Measurements from ENCODE around the gene AKAP8L.

DNA sequence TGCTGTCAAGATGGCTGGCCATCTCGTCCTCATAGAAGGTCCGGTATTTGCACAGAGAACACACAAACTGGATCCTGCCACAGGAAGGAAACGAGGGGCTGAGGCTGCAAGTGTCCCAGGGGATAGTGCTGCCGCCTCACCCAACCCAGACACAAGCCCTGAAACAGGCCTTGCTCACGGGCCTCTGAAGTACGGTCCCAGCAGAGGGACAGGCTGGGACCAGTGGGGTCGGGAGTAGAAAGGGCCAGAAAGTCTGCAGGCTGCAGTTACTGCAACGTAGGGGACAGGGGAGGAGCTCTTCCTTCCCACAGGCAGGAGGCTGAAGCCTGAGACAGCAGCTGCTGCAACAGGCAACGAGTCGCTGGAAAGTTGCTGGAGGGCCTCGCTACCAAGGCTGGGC lies 21.0 kb downstream of the AKAP8L start:
- TF ChIP-seq, protein P1, sequence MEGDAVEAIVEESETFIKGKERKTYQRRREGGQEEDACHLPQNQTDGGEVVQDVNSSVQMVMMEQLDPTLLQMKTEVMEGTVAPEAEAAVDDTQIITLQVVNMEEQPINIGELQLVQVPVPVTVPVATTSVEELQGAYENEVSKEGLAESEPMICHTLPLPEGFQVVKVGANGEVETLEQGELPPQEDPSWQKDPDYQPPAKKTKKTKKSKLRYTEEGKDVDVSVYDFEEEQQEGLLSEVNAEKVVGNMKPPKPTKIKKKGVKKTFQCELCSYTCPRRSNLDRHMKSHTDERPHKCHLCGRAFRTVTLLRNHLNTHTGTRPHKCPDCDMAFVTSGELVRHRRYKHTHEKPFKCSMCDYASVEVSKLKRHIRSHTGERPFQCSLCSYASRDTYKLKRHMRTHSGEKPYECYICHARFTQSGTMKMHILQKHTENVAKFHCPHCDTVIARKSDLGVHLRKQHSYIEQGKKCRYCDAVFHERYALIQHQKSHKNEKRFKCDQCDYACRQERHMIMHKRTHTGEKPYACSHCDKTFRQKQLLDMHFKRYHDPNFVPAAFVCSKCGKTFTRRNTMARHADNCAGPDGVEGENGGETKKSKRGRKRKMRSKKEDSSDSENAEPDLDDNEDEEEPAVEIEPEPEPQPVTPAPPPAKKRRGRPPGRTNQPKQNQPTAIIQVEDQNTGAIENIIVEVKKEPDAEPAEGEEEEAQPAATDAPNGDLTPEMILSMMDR (IDR thresholded peaks at IDR 0.05): no peak
- TF ChIP-seq POLR2A (IDR thresholded peaks at IDR 0.05): no peak
